Activated CD4-positive, alpha-beta T cell treated with anti-CD3 and anti-CD28 coated beads for 1 hour (primary cell): Measurements from ENCODE around the gene WDR86.

Experiments used
- DNase-seq: peaks from one replicate; pipeline ENCODE4 v3.0.0-alpha.2; 2020

WDR86 gene

GRCh38 chr7:151405588-151405987 lies 4.2 kb downstream of the WDR86 start:
- no peak for DNase-seq

- no peak for DNase-seq
Observed at GRCh38 chr7:151405056-151405455, 4.8 kb downstream of the WDR86 start.

- DNase-seq: no peak
Observed at GRCh38 chr7:151404216-151405011, 5.4 kb downstream of the WDR86 start.

- no peak for DNase-seq
Observed at GRCh38 chr7:151403764-151404163, 6.1 kb downstream of the WDR86 start.

- no peak for DNase-seq
Observed at GRCh38 chr7:151402029-151402835, 7.6 kb downstream of the WDR86 start.

GRCh38 chr7:151400626-151401315 lies 9.1 kb downstream of the WDR86 start:
- no peak for DNase-seq

GRCh38 chr7:151399906-151400305 lies 9.9 kb downstream of the WDR86 start:
- no peak for DNase-seq

GRCh38 chr7:151399305-151399601 lies 10.6 kb downstream of the WDR86 start:
- no peak for DNase-seq

- no peak for DNase-seq
Observed at GRCh38 chr7:151398446-151399304, 11.2 kb downstream of the WDR86 start.

- DNase-seq: no peak
Observed at GRCh38 chr7:151397026-151397425, 12.8 kb downstream of the WDR86 start.

- no peak for DNase-seq
Observed at GRCh38 chr7:151396328-151396970, 13.4 kb downstream of the WDR86 start.

GRCh38 chr7:151395036-151395367 lies 14.8 kb downstream of the WDR86 start:
- no peak for DNase-seq

GRCh38 chr7:151394076-151395035 lies 15.5 kb downstream of the WDR86 start:
- DNase-seq: no peak

GRCh38 chr7:151393031-151393977 lies 16.5 kb downstream of the WDR86 start:
- DNase-seq: no peak

- no peak for DNase-seq
Observed at GRCh38 chr7:151392426-151392825, 17.4 kb downstream of the WDR86 start.

- DNase-seq: no peak
Observed at GRCh38 chr7:151392002-151392401, 17.8 kb downstream of the WDR86 start.

- DNase-seq: no peak
Observed at GRCh38 chr7:151391358-151391730, 18.5 kb downstream of the WDR86 start.

- DNase-seq: no peak
Observed at GRCh38 chr7:151390598-151391357, 19.1 kb downstream of the WDR86 start.
